HG02623 (cell line): Measurements from ENCODE around the gene GLB1L.
"Not testable (repeated sequence)": the region's sequence is repeated elsewhere in the genome, so short reads cannot be mapped to it uniquely, and the experiment has no call there.

ENCODE experiments used
- ATAC-seq: cut with Tn5 transposase; IDR thresholded peaks from one replicate; pipeline ENCODE4 v1.9.1; 2021; ENCODE audit warnings: moderate library complexity; ENCODE audit not compliant: unreplicated experiment

GLB1L gene

GRCh38 chr2:219281588-219281987 lies 36.3 kb upstream of the GLB1L start:
- ATAC-seq: no peak

- ATAC-seq: no peak
Measured at GRCh38 chr2:219280651-219281050, 35.4 kb upstream of the GLB1L start.

- ATAC-seq: no peak
Measured at GRCh38 chr2:219279916-219280516, 34.8 kb upstream of the GLB1L start.

DNA sequence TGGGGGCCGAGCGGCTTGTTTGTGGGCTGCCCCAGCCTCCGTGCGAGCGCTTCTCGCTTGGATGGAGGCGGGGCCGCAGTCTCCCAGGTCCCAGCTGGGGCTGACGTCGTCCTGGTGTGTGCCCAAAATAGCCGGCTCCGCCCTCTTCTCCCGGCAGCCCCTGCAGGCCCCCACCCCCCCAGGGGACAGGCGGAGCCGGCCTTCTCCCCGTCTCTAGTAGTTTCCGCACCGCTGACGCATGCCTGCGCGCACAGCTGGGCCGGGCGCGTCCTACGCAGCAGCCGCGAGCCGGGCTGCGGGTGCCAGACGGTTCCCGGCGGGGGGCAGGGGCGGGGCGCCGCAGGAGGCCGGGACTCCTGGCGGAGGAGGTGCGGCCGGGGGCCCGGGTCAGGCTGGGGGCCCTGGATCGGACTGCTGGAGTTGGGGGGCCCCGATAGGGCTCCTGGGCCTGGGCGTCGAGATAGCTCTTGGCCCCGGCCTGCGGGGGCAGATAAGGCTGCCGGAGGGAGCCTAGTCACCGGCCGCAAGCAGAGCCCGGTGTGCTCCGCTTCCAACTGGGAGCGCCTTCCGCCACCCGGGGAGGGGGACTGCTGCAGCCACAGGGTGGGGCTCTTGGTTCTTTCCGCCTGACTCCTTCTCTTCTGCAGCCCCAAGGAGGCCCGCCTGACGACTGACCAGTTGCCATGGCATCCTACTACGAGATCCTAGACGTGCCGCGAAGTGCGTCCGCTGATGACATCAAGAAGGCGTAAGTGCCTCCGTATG lies 34.1 kb upstream of the GLB1L start, which contains the start of gene DNAJB2:
DNAJB2 (plus strand) TSS at position 216 of the 765 bp plus-strand sequence; CDS start at position 684, 468 bp downstream.
- peak; percentile 81 for ATAC-seq

- no peak for ATAC-seq
Measured at GRCh38 chr2:219278655-219279150, 33.5 kb upstream of the GLB1L start.

DNA sequence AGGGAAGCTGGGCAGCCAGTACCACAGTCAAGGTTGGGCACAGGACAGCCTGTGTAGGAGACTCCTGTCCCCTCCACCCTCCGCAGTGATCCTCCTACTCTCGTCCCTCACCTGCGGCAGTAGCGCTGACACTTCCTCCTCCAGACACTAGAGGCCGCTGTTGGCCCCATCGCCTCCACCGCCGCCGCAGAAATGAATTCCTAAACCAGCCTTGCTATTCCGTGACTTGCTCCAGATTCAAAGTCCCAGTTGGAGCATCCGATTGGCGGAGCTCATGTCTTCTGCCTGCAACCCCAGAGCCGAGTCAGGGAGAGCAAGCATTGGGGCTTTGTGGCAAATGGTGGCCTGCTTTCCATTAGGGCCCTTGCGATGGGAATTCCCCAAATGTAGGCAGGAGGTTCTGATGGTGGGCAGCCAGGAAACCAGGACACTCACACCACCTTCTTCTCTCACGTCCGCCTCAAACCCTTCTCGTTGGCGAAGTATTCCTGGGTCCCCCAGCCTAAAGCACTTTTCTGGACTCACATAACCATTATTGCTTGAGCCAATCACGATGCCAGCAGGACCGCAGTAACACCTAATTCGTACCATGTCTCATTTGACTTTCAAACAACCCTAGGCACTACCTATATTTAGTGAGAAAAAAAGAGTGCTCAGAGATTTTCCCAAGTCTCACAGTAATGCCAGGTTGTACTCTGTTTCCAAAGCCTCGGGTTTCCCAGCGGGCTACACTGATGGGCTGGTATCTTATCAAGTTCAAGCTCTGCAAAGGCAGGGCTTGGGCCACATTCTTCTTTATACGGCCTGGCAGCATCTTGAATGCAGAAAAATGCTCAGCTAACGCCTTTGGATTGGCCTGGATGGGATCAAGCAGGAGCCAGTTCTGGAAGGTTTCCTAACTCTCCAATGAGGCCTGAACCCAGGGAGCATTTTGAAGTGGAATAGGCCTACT lies 32.7 kb upstream of the GLB1L start:
- ATAC-seq: no peak

GRCh38 chr2:219274361-219274921 lies 29.2 kb upstream of the GLB1L start:
- no peak for ATAC-seq

DNA sequence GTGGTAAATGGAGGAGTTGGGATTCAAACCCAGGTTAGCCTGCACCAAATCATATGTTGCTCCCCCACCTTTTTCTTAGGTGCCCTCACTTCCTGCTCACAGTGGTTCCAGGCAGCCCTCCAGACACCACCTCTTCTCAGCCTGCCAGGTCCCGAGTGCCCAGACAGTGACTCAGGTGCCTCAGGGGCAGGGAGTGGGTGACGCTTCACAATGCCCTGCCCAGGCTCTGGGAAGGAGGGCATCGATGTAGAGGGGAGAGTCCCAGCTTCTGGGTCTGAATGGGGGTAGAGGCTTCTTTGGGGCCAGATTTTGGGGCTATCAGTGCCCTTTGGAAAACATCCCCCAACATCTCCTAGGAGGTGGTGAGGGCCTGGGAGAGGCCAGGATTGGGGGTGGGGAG lies 28.7 kb upstream of the GLB1L start:
- ATAC-seq: no peak

DNA sequence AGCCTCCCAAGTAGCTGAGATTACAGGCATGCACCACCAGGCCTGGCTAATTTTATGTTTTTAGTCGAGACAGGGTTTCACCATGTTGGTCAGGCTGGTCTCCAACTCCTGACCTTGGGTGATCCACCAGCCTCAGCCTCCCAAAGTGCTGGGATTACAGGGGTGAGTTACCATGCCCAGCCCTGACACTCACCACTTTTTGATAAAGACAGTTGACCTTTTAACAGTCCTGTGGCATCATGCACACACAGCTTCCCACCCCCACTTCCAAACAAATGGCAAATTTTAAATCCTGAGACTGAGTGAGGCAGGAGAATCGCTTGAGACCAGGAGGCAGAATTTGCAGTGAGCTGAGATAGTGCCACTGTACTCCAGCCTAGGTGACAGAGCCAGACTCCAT lies 27.8 kb upstream of the GLB1L start:
- ATAC-seq: no peak

DNA sequence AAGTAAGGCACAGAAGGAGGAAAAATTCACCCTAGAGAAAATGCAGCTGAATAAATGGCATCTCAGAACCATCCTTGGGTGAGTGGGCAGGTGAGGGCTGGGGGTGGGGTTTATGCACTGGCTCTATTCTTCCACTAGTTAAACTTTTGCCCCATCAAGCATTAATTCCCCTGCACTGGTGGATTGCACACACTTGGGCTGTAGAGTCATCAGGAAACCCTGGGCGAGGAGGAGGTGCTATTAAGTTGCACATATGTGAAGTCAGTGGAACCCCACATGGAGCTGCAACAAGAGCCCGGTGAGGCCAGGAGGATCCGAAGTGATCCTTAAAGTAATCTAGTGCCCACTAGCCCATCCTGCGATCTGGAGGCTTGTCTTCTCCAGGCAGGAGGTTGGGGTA lies 27.1 kb upstream of the GLB1L start:
- no peak for ATAC-seq

DNA sequence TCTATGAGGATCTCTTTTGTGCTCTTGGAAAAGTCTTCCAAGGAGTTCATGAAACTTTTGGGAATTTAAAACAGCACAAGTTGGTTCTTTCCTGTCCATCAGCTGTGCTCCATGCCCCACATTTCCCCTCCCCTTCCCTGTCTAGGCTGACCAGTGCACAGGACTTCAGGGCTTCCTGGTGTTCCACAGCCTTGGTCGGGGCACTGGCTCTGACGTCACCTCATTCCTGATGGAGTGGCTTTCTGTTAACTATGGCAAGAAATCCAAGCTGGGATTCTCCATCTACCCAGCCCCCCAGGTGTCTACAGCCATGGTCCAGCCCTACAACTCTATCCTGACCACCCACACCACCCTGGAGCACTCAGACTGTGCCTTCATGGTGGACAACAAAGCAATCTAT lies 25.8 kb upstream of the GLB1L start:
- no peak for ATAC-seq

GRCh38 chr2:219270055-219270372 lies 24.8 kb upstream of the GLB1L start:
- no peak for ATAC-seq

DNA sequence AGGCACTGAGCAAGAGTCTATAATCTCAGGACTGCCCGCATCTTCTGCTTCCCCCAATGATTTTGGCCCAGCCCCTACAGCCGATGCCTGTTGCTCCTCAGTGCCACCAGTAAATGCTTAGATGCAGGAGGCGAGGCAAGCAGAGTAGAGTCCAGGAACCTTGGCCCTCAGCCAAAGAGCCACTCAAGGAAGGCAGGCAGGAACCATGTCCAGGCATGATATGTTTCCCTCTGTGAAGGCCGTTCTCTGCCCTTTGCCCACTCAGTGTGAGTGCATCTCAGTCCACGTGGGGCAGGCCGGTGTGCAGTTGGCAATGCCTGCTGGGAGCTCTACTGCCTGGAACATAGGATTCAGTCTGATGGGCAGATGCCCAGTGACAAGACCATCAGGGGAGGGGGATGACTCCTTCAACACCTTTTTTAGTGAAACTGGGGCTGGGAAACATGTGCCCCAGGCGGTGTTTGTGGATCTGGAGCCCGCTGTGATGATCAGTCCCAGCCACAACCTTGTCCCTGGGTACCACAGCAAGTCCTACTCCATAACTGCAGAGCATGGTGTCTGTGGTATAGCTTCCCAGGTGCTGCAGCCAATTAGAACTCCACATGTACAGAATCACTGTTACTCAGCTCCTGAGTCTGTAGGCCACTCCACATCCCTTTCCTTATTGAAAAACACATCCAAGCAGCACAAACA lies 24.3 kb upstream of the GLB1L start:
- no peak for ATAC-seq

DNA sequence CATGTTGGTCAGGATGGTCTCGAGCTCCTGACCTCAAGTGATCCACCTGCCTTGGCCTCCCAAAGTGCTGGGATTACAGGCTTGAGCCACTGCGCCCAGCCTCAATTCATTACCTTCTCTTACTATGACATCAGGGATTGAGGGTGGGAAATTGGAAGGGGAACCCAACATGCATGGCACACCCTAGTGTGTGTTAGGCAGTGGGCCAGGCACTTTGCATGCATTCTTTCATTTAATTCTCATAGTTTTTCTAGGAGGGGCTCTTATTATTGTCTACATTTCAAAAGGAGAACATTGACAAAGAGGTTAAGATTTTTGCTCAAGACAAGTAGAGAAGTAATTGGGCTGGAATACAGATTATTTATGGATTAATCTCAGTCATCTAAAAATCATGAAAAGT lies 23.1 kb upstream of the GLB1L start:
- no peak for ATAC-seq

DNA sequence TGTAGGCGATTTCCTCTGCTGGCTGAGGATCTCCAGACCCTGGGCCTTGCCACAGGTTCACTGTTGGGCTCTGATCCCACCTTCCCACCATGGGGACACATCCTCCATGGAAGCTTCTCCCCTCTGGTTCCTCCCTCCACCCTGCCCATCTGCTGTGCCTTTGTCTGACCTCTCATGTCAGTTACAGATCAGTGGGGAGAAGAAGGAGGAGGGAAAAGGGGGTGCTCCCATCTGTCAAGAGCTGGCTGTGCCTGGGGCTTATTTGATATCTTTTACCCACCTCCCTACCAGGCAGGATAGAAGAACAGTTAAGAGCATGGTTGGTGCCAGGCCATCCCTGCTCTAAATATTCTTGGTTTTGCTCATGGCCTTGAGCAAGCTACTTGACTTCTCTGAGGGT lies 21.6 kb upstream of the GLB1L start:
- ATAC-seq: no peak

GRCh38 chr2:219266232-219266631 lies 21.0 kb upstream of the GLB1L start:
- ATAC-seq: no peak

- ATAC-seq: no peak
Measured at GRCh38 chr2:219261024-219261855, 16.0 kb upstream of the GLB1L start.

GRCh38 chr2:219258942-219259341 lies 13.7 kb upstream of the GLB1L start:
- not testable (repeated sequence) for ATAC-seq

DNA sequence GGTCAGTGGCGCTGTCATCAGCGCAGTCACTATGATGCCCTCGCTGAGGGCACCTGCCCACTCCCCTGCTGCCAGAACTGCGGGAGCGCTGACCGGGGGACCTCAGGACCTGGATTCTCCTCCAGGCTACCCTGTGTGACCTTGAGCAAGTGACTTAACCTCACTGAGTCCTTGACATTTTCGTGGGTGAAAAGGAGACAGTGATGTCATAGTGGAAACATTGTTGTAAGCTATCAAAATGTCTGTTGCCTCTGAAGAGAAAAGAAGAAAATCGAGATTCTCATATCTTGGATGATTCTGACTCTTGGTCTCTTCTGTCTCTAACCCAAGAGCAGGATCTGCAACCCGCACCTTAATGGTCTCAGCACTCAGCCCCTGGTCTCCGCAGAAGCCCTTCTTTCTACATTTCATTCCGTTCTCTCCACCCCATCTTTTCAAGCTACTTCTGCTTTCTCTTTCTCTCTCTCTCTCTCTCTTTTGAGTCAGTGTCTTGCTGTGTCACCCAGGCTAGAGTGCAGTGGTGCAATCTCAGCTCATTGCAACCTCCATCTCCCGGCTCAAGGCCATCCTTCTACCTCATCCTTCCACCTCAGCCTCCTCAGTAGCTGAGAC lies 9.5 kb upstream of the GLB1L start:
- peak; percentile 28 for ATAC-seq
